GM12875 (cell line): ENCODE data around the gene HIVEP3.

Experiments used
- H3K4me3 ChIP-seq: one replicate; pipeline ENCODE4 v1.5.1; 2011; ENCODE audit warnings: low read depth, low read length, control low read depth
- TF ChIP-seq, protein P1 (sequence below): IDR thresholded peaks from 2 replicates; pipeline ENCODE4 v1.5.1; 2011; ENCODE audit warnings: low read depth, mild to moderate bottlenecking, control low read depth, inconsistent platforms, low read length, moderate library complexity, borderline replicate concordance; ENCODE audit not compliant: insufficient read depth

The HIVEP3 gene

DNA sequence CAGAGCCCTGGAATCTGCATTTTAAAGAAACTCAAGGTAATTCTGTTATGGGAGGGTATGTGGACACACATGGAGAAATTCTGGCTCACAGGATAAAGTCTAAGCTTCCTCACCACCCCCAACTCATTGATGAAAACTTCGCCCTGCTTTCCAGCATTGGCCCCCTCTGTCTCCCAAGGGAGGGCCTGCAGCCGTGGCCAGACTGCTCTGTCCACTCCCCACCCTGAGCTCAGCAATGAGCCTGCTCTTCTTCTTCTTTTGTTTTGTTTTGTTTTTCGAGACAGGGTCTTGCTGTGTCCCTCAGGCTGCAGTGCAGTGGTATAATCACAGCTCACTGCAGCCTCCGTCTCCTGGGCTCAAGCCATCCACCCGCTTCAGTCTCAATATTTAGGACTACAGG is 297.5 kb downstream of the HIVEP3 start:
- no peak overlapping the region for H3K4me3 ChIP-seq

DNA sequence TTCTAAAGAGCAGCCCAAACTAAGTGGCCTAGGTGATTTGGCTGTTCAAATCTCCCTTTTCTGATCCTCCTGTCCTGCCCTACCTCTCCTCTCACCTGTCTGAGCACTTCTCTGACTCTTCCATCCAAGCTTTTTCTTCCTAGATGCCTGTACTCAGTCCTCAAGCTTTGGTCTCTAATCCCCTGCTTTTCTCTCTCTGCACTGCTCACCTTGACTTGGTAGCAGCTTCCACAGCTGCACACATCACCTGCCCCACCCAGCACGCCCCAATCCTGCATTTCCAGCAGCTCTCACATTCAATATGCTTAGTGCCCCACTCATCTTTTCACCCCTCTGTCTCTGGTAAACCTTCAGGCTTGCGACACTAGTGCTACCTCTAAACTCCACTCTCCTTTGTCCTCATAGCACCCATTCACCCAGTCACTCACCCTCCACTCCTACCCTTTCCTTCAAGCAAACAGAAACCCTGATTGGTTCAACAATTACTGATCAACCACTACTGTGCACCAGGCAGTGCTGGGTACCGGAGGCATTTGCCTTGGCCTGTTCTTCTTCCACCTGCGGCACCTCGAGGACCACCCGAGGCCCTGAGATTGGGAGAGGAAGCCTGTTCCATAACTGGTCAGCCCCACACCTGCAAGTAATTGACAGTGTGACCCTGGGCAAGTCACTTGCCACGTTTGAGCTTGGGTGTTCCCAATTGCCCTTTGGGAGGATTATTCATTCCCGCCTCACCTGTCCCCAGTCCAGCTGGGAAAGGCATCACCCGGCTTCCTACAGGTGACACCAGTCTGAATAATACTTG is 298.2 kb downstream of the HIVEP3 start:
- H3K4me3 ChIP-seq: no peak overlapping the region
- TF ChIP-seq, protein P1, sequence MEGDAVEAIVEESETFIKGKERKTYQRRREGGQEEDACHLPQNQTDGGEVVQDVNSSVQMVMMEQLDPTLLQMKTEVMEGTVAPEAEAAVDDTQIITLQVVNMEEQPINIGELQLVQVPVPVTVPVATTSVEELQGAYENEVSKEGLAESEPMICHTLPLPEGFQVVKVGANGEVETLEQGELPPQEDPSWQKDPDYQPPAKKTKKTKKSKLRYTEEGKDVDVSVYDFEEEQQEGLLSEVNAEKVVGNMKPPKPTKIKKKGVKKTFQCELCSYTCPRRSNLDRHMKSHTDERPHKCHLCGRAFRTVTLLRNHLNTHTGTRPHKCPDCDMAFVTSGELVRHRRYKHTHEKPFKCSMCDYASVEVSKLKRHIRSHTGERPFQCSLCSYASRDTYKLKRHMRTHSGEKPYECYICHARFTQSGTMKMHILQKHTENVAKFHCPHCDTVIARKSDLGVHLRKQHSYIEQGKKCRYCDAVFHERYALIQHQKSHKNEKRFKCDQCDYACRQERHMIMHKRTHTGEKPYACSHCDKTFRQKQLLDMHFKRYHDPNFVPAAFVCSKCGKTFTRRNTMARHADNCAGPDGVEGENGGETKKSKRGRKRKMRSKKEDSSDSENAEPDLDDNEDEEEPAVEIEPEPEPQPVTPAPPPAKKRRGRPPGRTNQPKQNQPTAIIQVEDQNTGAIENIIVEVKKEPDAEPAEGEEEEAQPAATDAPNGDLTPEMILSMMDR: no peak

More for the DNA sequence above, 297.5 kb downstream of the HIVEP3 start:
- TF ChIP-seq, protein P1: no peak

DNA sequence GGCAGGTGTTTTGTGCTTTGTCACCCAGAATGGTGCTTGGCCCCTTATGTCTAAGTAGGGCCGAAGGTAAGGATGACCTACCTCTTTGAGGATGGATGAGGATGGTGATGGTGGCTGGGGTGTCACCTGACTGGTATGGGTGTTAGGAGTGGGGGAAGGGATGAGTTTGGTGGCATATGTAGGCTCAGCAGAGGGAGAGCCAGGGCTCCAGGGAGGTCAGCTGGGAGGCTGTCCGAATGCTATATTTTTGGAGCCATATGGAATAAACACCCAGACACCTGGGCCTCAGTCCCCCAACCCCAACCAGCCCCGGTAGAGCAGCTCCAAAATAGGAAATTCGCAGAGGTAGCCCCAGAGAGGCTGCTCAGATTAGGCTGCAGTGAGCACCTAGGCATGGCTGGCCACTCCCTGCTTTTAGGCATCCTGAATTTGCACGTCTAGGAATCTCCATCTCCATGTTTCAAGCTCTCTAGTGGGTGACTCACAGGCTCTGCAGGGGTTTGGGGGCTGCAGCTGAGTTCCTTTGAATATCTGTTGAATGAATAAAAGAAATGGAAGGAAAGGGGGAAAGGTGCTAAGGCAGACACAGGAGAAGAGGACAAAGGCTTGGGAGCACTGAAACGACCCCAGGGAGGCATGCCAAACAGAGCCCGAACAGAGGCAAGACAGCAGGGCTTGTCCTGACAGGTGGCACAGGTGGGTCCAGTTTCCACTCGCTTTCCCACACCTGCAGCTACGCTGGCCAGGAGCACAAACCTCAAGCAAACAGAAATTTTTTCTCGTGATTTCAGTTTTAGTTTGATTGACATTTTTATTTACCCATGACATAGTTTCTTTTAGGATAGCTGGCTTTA is 299.0 kb downstream of the HIVEP3 start:
- no peak overlapping the region for H3K4me3 ChIP-seq
- TF ChIP-seq, protein P1: no peak

DNA sequence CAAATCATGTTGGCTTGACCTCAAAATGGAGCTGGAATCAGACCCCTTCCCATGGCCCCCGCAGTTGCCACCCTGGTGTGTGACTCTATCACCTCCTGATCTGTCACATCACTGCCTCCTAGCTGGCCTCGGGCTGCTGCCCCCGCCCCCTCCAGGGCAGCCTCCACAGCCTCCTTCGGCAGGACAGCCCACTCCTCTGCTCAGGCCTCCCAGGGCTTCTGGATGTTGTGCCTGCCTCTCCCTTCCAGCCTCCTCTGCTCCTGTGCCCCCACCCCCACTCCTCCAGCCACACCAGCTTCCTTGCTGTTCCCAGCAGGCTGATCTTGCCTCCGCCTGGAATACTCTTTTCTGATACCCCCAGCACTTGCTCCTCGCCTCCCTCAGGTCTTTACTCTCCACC is 299.9 kb downstream of the HIVEP3 start:
- no peak overlapping the region for H3K4me3 ChIP-seq
- TF ChIP-seq, protein P1: no peak

DNA sequence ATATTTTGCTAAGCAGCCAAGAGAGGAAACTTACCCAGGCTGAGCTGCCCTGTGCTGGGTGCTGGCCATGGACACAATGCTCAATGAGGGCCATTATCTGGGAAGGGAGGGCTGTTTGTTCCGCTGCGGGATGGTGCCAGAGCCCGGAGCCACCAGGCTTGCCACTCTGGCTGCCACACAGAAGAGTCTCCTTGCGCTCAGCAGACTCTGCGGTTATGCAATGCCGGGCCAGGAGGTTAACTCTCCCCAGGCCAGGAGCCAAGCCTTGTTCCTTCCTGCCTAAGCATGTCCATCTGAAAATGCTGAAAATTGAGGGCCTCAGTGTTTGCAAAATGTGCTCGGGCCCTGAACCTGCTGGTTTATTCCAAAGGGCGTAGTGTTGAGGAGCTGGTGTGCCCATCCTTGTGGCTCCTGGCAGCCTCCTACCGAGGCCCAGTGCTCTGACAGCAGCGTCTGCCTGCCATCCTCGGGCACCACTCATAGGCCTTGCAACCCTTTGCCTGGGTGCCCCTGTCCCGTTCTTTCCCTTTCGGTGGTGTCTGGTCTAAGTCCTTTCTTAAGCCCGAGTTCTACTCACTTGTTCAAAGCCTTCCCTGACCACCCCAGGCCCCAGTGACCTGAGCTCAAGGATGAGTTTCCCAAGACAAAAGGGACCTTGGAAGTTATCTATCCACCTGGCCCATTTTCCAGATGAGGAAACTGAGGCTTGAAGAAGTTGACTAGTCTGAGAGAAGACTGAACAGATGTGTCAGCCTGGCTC is 300.5 kb downstream of the HIVEP3 start:
- no peak overlapping the region for H3K4me3 ChIP-seq
- TF ChIP-seq, protein P1: no peak

DNA sequence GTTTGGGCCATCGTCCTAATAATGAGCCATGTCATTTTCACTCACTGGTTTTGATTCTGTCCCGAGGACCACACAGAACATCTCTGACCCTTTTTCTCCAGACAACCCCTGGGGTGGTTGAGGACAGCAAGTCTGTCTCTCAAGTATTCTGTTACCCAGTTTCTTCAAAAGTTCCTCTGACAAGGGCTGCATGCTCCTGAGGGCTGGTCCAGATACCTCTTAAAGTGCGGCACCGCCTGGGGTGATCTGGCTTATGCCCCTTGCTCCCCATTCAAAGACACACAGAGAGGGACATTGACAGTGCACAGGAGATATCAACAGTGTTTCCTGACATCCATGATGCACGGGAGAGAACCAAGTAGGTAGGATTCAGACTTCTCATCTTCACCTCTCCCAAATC is 301.4 kb downstream of the HIVEP3 start:
- TF ChIP-seq, protein P1: no peak
- H3K4me3 ChIP-seq: no peak overlapping the region
